ENCODE results near the gene ABHD18. TPM values are rescaled to one million over a fixed set of nuclear protein-coding genes. Genes with fewer than 3 reads are reported as not detected.
"Not testable (repeated sequence)": the region's sequence is repeated elsewhere in the genome, so short reads cannot be mapped to it uniquely, and the experiment has no call there.

Gene ABHD18
- total RNA-seq, 2 donors from 2014 or later = 5.3 to 7.2 TPM

DNA sequence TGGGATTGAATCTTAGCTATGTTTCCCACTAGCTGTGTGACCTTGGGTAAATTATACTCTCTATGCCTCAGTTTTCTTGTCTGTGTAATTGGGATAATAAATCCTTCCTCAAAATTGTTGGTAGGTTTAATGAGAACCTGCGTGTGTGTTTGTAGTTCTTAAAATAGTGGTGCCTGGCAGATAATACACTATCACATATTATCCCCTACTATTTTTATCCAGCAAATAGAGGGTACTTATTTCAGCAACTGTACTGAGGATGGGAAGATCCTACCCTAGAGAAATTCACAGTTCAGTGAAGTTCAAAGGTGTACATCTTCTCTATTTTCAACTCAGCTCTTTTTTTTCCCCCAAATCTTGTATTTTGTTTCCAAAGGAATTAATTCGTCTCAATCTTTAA lies 17.2 kb downstream of the ABHD18 start:
- no peak for TF ChIP-seq CTCF (IDR thresholded peaks at IDR 0.05)
- peaks cover 9% of the 10 kb centered on the region for H3K36me3 ChIP-seq

GRCh38 chr4:127985989-127986388 lies 20.8 kb downstream of the ABHD18 start:
- H3K36me3 ChIP-seq = peaks cover 9% of the 10 kb centered on the region
- no peaks in the 10 kb centered on the region for H3K27me3 ChIP-seq
- no peak overlapping the region for H3K4me3 ChIP-seq
- no peaks in the 10 kb centered on the region for H3K9me3 ChIP-seq
- H3K4me1 ChIP-seq = no peaks in the 10 kb centered on the region
- no peak overlapping the region for H3K27ac ChIP-seq
- no peak for DNase-seq (ENCODE audit: low spot score)
- TF ChIP-seq CTCF (IDR thresholded peaks at IDR 0.05) = no peak

More for the DNA sequence above, 17.2 kb downstream of the ABHD18 start:
- H3K4me1 ChIP-seq = no peaks in the 10 kb centered on the region
- no peak overlapping the region for H3K4me3 ChIP-seq
- H3K9me3 ChIP-seq = peaks cover 0 to 6% of the 10 kb centered on the region in 2 donors
- DNase-seq (ENCODE audit: low spot score) = no peak
- H3K27me3 ChIP-seq = no peaks in the 10 kb centered on the region
- H3K27ac ChIP-seq = no peak overlapping the region

DNA sequence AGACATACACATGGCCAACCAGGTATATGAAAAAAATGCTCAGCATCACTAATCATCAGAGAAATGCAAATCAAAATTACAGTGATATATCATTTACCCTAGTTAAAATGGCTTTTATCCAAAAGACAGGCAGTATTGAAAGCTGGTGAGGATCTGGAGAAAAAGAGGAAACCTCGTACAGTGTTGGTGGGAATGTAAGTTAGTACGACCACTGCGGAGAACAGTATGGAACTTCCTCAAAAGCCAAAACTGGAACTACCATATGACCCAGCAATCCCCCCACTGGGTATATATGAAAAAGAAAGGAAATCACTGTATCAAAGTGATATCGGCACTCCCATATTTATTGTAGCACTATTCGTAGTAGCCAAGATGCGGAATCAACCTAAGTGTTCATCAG lies 23.4 kb downstream of the ABHD18 start:
- no peaks in the 10 kb centered on the region for H3K27me3 ChIP-seq
- H3K9me3 ChIP-seq = no peaks in the 10 kb centered on the region
- H3K27ac ChIP-seq = no peak overlapping the region
- TF ChIP-seq CTCF (IDR thresholded peaks at IDR 0.05) = no peak
- peaks cover 13% of the 10 kb centered on the region for H3K36me3 ChIP-seq
- no peak overlapping the region for H3K4me3 ChIP-seq
- no peaks in the 10 kb centered on the region for H3K4me1 ChIP-seq
- no peak for DNase-seq (ENCODE audit: low spot score)

DNA sequence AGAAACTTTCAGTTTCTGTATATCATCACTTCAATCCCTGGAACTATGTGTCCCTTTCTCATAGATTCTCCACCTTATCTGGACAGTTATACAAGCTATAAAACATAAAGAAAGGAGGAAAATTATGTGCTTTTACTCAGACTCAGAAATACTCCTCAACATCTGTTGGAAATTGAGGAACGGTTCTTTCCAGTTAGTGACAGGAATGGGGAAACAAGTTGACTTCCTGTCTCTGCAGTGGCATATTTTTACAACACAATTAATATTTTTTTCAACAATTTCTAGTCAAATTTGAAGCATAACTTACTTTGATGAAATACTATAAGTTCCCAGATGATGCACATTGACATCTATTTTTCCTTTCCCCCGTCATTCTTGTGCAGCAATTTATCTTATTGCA lies 27.9 kb downstream of the ABHD18 start:
- Histone ChIP-seq H3K27me3 (no peaks in the 10 kb centered on the region), H3K36me3 (peaks cover 9% of the 10 kb centered on the region), H3K27ac (no peak overlapping the region), H3K4me1 (no peaks in the 10 kb centered on the region), H3K4me3 (no peak overlapping the region), H3K9me3 (peaks cover 0 to 12% of the 10 kb centered on the region in 2 donors)
- TF ChIP-seq CTCF (IDR thresholded peaks at IDR 0.05) = no peak
- DNase-seq (ENCODE audit: low spot score) = no peak

- peaks cover 14% of the 10 kb centered on the region for H3K36me3 ChIP-seq
Measured at GRCh38 chr4:127995776-127996175, 30.6 kb downstream of the ABHD18 start.

GRCh38 chr4:127996521-127996920 lies 31.3 kb downstream of the ABHD18 start:
- not testable (repeated sequence) for H3K27ac ChIP-seq; H3K27me3 ChIP-seq; H3K4me3 ChIP-seq; H3K4me1 ChIP-seq; DNase-seq (ENCODE audit: low spot score)
- Histone ChIP-seq H3K36me3 (peaks cover 14% of the 10 kb centered on the region), H3K9me3 (peaks cover 0 to 17% of the 10 kb centered on the region in 2 donors)

More at GRCh38 chr4:127995776-127996175, 30.6 kb downstream of the ABHD18 start:
- no peak for DNase-seq (ENCODE audit: low spot score)
- Histone ChIP-seq H3K27me3 (no peaks in the 10 kb centered on the region), H3K27ac (no peak overlapping the region), H3K4me1 (no peaks in the 10 kb centered on the region), H3K9me3 (peaks cover 0 to 17% of the 10 kb centered on the region in 2 donors), H3K4me3 (no peak overlapping the region)
- no peak for TF ChIP-seq CTCF (IDR thresholded peaks at IDR 0.05)

Measured in right atrium auricular region (tissue), 2 donors.